ENCODE data around the gene MBTD1.
"Not testable (repeated sequence)": the region's sequence is repeated elsewhere in the genome, so short reads cannot be mapped to it uniquely, and the experiment has no call there.

The MBTD1 gene

GRCh38 chr17:51228161-51228560 lies 31.7 kb downstream of the MBTD1 start:
- peaks cover 2% of the 10 kb centered on the region; the same call in 1 of the 2 replicates for H3K36me3 ChIP-seq (ENCODE audit: control insufficient read depth, insufficient read depth, low read length)
- no peak overlapping the region for H3K4me3 ChIP-seq (ENCODE audit: low read length)
- no peaks in the 10 kb centered on the region for H3K4me1 ChIP-seq (ENCODE audit: control insufficient read depth, insufficient read depth, low read length)
- WGBS (ENCODE audit: insufficient coverage, insufficient read length): no CpG with 5 or more reads among the region's 4 CpGs
- no peaks in the 10 kb centered on the region for H3K9me3 ChIP-seq (ENCODE audit: control insufficient read depth, insufficient read depth, low read length)
- H3K27me3 ChIP-seq (ENCODE audit: control insufficient read depth, insufficient read depth, low read length): no peaks in the 10 kb centered on the region
- H3K27ac ChIP-seq (ENCODE audit: low read length): no peak overlapping the region
- DNase-seq (ENCODE audit: low read depth, low spot score): no peak

DNA sequence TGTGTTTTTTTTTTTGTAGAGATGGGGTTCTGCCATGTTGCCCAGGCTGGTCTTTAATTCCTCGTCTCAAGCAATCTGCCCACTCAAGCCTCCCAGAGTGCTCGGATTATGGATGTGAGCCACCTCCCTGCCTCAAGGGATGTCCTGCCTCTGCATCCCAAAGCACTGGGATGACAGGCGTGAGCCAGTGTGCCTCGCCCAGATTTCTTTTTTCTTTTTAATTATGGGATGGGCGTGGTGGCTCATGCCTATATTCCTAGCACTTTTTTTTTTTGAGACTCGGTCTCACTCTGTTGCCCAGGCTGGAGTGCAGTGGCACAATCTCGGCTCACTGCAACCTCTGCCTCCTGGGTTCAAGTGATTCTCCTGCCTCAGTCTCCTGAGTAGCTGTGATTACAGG lies 34.3 kb downstream of the MBTD1 start:
- not testable (repeated sequence) for H3K4me1 ChIP-seq (ENCODE audit: control insufficient read depth, insufficient read depth, low read length); H3K4me3 ChIP-seq (ENCODE audit: low read length); H3K27ac ChIP-seq (ENCODE audit: low read length); H3K27me3 ChIP-seq (ENCODE audit: control insufficient read depth, insufficient read depth, low read length); DNase-seq (ENCODE audit: low read depth, low spot score); H3K36me3 ChIP-seq (ENCODE audit: control insufficient read depth, insufficient read depth, low read length); H3K9me3 ChIP-seq (ENCODE audit: control insufficient read depth, insufficient read depth, low read length)
- WGBS (ENCODE audit: insufficient coverage, insufficient read length): no CpG with 5 or more reads among the region's 7 CpGs

GRCh38 chr17:51224402-51225262 lies 35.2 kb downstream of the MBTD1 start:
- peaks cover 8% of the 10 kb centered on the region; the same call in 1 of the 2 replicates for H3K36me3 ChIP-seq (ENCODE audit: control insufficient read depth, insufficient read depth, low read length)

DNA sequence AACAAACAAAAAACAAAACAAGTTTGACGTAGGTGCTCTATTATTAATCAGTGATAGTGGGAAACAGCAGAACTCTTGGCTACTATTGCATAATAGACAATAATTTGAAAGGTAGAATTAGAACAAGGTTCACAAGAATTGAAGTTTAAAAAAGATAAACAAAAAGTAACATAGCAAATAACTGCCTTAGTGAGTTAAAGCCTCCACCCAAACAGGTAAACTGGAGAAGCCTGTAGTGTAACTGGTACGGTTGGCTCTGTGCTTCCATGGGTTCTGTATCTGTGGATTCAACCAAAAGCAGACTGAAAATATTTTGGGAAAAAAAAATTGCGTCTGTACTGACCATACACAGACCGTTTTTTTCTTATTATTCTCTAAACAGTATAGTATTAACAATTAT lies 38.5 kb downstream of the MBTD1 start:
- Histone ChIP-seq H3K27me3 (ENCODE audit: control insufficient read depth, insufficient read depth, low read length) (no peaks in the 10 kb centered on the region), H3K4me1 (ENCODE audit: control insufficient read depth, insufficient read depth, low read length) (no peaks in the 10 kb centered on the region), H3K27ac (ENCODE audit: low read length) (no peak overlapping the region), H3K9me3 (ENCODE audit: control insufficient read depth, insufficient read depth, low read length) (no peaks in the 10 kb centered on the region), H3K36me3 (ENCODE audit: control insufficient read depth, insufficient read depth, low read length) (peaks cover 11% of the 10 kb centered on the region; the same call in 1 of the 2 replicates), H3K4me3 (ENCODE audit: low read length) (no peak overlapping the region)
- WGBS (ENCODE audit: insufficient coverage, insufficient read length): no CpG with 5 or more reads among the region's 4 CpGs
- DNase-seq (ENCODE audit: low read depth, low spot score): no peak

More at GRCh38 chr17:51224402-51225262, 35.2 kb downstream of the MBTD1 start:
- H3K9me3 ChIP-seq (ENCODE audit: control insufficient read depth, insufficient read depth, low read length): no peaks in the 10 kb centered on the region
- H3K27ac ChIP-seq (ENCODE audit: low read length): no peak overlapping the region
- H3K4me1 ChIP-seq (ENCODE audit: control insufficient read depth, insufficient read depth, low read length): no peaks in the 10 kb centered on the region
- H3K4me3 ChIP-seq (ENCODE audit: low read length): no peak overlapping the region
- no peak for DNase-seq (ENCODE audit: low read depth, low spot score)
- no CpG with 5 or more reads among the region's 10 CpGs for WGBS (ENCODE audit: insufficient coverage, insufficient read length)
- no peaks in the 10 kb centered on the region for H3K27me3 ChIP-seq (ENCODE audit: control insufficient read depth, insufficient read depth, low read length)

DNA sequence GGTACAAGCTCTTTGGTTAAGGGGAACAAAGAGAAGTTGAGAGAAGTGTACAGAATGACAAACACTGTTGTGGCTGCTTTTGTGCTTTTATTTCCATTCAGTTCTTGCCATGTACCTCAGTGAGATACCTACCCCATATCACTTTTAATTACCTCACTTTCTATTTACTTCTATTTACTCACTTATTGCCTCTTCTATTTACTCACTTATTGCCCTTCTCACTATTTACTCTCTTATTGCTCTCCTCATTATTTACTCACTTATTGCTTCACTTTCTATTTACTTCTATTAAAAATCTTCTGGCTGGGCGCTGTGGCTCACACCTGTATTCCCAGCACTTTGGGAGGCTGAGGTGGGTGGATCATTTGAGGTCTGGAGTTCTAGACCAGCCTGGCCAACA lies 41.9 kb downstream of the MBTD1 start:
- no peaks in the 10 kb centered on the region for H3K27me3 ChIP-seq (ENCODE audit: control insufficient read depth, insufficient read depth, low read length)
- H3K4me3 ChIP-seq (ENCODE audit: low read length): no peak overlapping the region
- H3K9me3 ChIP-seq (ENCODE audit: control insufficient read depth, insufficient read depth, low read length): no peaks in the 10 kb centered on the region
- H3K36me3 ChIP-seq (ENCODE audit: control insufficient read depth, insufficient read depth, low read length): peaks cover 9% of the 10 kb centered on the region; the same call in 1 of the 2 replicates
- no CpG with 5 or more reads among the region's 1 CpG for WGBS (ENCODE audit: insufficient coverage, insufficient read length)
- no peaks in the 10 kb centered on the region for H3K4me1 ChIP-seq (ENCODE audit: control insufficient read depth, insufficient read depth, low read length)
- H3K27ac ChIP-seq (ENCODE audit: low read length): no peak overlapping the region
- no peak for DNase-seq (ENCODE audit: low read depth, low spot score)

- Histone ChIP-seq H3K36me3 (ENCODE audit: control insufficient read depth, insufficient read depth, low read length) (peaks cover 2% of the 10 kb centered on the region; the same call in 1 of the 2 replicates), H3K4me3 (ENCODE audit: low read length) (no peak overlapping the region), H3K27ac (ENCODE audit: low read length) (no peak overlapping the region), H3K9me3 (ENCODE audit: control insufficient read depth, insufficient read depth, low read length) (no peaks in the 10 kb centered on the region), H3K27me3 (ENCODE audit: control insufficient read depth, insufficient read depth, low read length) (no peaks in the 10 kb centered on the region), H3K4me1 (ENCODE audit: control insufficient read depth, insufficient read depth, low read length) (no peaks in the 10 kb centered on the region)
- WGBS (ENCODE audit: insufficient coverage, insufficient read length): no CpG with 5 or more reads among the region's 1 CpG
- no peak for DNase-seq (ENCODE audit: low read depth, low spot score)
These were observed 44.9 kb downstream of the MBTD1 start for GRCh38 chr17:51214920-51215319.

DNA sequence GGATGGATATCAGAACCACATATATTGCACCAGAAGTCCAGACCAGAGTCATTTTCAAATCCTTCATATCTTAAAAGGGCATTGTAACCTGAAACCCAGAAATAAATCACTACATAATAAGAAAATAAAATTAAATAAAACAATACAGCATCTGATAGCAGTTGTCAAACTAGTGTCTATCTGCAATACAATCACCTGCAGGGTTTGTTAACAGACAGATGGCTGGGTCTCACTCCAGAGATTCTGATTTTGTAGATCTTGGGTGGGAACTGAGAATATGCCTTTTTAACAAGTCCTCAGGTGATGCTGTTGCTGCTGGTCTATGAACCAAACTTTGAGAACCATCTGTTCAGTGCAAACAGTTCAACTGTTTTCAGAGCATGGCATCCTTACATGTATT lies 56.0 kb downstream of the MBTD1 start:
- Histone ChIP-seq H3K9me3 (ENCODE audit: control insufficient read depth, insufficient read depth, low read length) (no peaks in the 10 kb centered on the region), H3K4me1 (ENCODE audit: control insufficient read depth, insufficient read depth, low read length) (no peaks in the 10 kb centered on the region), H3K27ac (ENCODE audit: low read length) (no peak overlapping the region), H3K27me3 (ENCODE audit: control insufficient read depth, insufficient read depth, low read length) (no peaks in the 10 kb centered on the region), H3K36me3 (ENCODE audit: control insufficient read depth, insufficient read depth, low read length) (peaks cover 7% of the 10 kb centered on the region; the same call in 1 of the 2 replicates), H3K4me3 (ENCODE audit: low read length) (no peak overlapping the region)
- no peak for DNase-seq (ENCODE audit: low read depth, low spot score)

DNA sequence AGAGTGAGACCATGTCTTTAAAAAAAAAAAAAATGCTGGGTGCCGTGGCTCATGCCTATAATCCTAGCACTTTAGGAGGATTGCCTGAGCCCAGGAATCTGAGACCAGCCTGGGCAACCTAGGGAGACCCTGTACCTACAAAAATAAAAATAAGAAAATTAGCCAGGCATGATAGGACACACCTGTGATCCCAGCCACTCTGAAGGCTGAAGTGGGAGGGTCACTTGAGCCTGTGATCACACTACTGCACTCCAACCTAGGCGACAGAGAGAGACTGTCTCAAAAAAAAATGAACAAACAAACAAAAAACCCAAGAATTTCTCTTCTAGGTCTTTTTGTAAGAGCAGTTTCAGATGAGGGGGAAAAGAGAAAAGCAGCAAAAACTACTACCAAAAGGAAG lies 59.0 kb downstream of the MBTD1 start:
- no CpG with 5 or more reads among the region's 2 CpGs for WGBS (ENCODE audit: insufficient coverage, insufficient read length)
- H3K9me3 ChIP-seq (ENCODE audit: control insufficient read depth, insufficient read depth, low read length): no peaks in the 10 kb centered on the region
- H3K4me1 ChIP-seq (ENCODE audit: control insufficient read depth, insufficient read depth, low read length): no peaks in the 10 kb centered on the region
- no peak overlapping the region for H3K4me3 ChIP-seq (ENCODE audit: low read length)
- H3K36me3 ChIP-seq (ENCODE audit: control insufficient read depth, insufficient read depth, low read length): peaks cover 10% of the 10 kb centered on the region; the same call in 1 of the 2 replicates
- no peaks in the 10 kb centered on the region for H3K27me3 ChIP-seq (ENCODE audit: control insufficient read depth, insufficient read depth, low read length)
- H3K27ac ChIP-seq (ENCODE audit: low read length): no peak overlapping the region
- no peak for DNase-seq (ENCODE audit: low read depth, low spot score)

DNA sequence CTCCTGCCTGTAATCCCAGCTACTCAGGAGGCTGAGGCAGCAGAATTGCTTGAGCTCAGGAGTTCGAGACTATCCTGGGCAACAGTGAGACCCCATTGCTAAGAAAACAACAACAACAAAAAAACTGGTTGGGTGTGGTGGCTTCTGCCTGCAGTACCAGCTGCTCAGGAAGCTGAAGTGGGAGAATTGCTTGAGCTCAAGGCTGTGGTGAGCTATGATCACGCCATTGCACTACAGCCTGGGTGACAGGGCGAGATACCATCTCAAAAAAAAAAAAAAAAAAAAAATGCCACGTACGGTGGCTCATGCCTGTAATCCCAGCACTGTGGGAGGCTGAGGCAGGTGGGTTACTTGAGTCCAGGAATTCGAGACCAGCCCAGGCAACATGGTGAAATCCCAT lies 59.6 kb downstream of the MBTD1 start:
- no peak overlapping the region for H3K4me3 ChIP-seq (ENCODE audit: low read length)
- H3K27me3 ChIP-seq (ENCODE audit: control insufficient read depth, insufficient read depth, low read length): no peaks in the 10 kb centered on the region
- no peaks in the 10 kb centered on the region for H3K4me1 ChIP-seq (ENCODE audit: control insufficient read depth, insufficient read depth, low read length)
- H3K27ac ChIP-seq (ENCODE audit: low read length): no peak overlapping the region
- H3K9me3 ChIP-seq (ENCODE audit: control insufficient read depth, insufficient read depth, low read length): no peaks in the 10 kb centered on the region
- H3K36me3 ChIP-seq (ENCODE audit: control insufficient read depth, insufficient read depth, low read length): peaks cover 8% of the 10 kb centered on the region; the same call in 1 of the 2 replicates
- DNase-seq (ENCODE audit: low read depth, low spot score): no peak
- WGBS (ENCODE audit: insufficient coverage, insufficient read length): no CpG with 5 or more reads among the region's 6 CpGs

GRCh38 chr17:51197754-51198153 lies 62.1 kb downstream of the MBTD1 start:
- H3K27me3 ChIP-seq (ENCODE audit: control insufficient read depth, insufficient read depth, low read length): no peaks in the 10 kb centered on the region
- peaks cover 9% of the 10 kb centered on the region; the same call in 1 of the 2 replicates for H3K36me3 ChIP-seq (ENCODE audit: control insufficient read depth, insufficient read depth, low read length)
- no peak for DNase-seq (ENCODE audit: low read depth, low spot score)
- H3K27ac ChIP-seq (ENCODE audit: low read length): no peak overlapping the region
- no peaks in the 10 kb centered on the region for H3K4me1 ChIP-seq (ENCODE audit: control insufficient read depth, insufficient read depth, low read length)
- H3K9me3 ChIP-seq (ENCODE audit: control insufficient read depth, insufficient read depth, low read length): no peaks in the 10 kb centered on the region
- H3K4me3 ChIP-seq (ENCODE audit: low read length): no peak overlapping the region
- WGBS (ENCODE audit: insufficient coverage, insufficient read length): no CpG with 5 or more reads among the region's 4 CpGs

DNA sequence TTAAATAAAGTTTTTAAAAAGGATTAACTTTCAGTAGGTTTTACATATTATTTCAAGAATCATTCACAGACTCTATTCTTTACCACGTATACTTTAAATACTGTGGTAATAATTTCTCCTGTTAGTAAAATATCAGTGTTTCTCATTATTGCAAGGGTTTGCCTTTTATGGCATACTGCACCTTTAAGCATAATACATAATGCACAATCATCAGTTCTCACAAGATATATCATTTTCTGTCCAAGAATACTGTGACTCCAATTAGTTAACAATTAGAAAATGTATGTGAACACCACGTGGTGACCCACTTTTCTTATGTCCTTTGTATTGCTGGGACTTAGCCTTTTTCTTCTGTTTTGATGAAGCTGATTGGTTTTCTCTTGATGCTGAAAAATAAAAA lies 68.0 kb downstream of the MBTD1 start:
- no peak for DNase-seq (ENCODE audit: low read depth, low spot score)
- H3K27me3 ChIP-seq (ENCODE audit: control insufficient read depth, insufficient read depth, low read length): no peaks in the 10 kb centered on the region
- H3K4me1 ChIP-seq (ENCODE audit: control insufficient read depth, insufficient read depth, low read length): no peaks in the 10 kb centered on the region
- WGBS (ENCODE audit: insufficient coverage, insufficient read length): no CpG with 5 or more reads among the region's 2 CpGs
- no peak overlapping the region for H3K4me3 ChIP-seq (ENCODE audit: low read length)
- H3K27ac ChIP-seq (ENCODE audit: low read length): no peak overlapping the region
- peaks cover 12% of the 10 kb centered on the region; the same call in 1 of the 2 replicates for H3K36me3 ChIP-seq (ENCODE audit: control insufficient read depth, insufficient read depth, low read length)
- H3K9me3 ChIP-seq (ENCODE audit: control insufficient read depth, insufficient read depth, low read length): no peaks in the 10 kb centered on the region

Data from iPS DF 6.9 (cell line).